ENCODE results near the gene RAD51B.

The RAD51B gene

GRCh38 chr14:68486033-68486732, 666.6 kb downstream of the RAD51B start:
- H3K36me3 ChIP-seq (ENCODE audit: low read depth): no peaks in the 10 kb centered on the region
- no peak for TF ChIP-seq CTCF (IDR thresholded peaks at IDR 0.05; ENCODE audit: poor library complexity, severe bottlenecking)
- peaks cover 10% of the 10 kb centered on the region for H3K4me1 ChIP-seq (ENCODE audit: insufficient read depth, poor library complexity, severe bottlenecking)
- no peak overlapping the region for H3K4me3 ChIP-seq (ENCODE audit: severe bottlenecking)
- H3K9me3 ChIP-seq (ENCODE audit: severe bottlenecking): no peaks in the 10 kb centered on the region
- H3K27me3 ChIP-seq (ENCODE audit: insufficient read depth, poor library complexity, severe bottlenecking): no peaks in the 10 kb centered on the region
- no peak for DNase-seq (ENCODE audit: low spot score)
- H3K27ac ChIP-seq (ENCODE audit: poor library complexity, severe bottlenecking): peak overlapping the region; percentile 46
- no peak for ATAC-seq (ENCODE audit: low read depth)

DNA sequence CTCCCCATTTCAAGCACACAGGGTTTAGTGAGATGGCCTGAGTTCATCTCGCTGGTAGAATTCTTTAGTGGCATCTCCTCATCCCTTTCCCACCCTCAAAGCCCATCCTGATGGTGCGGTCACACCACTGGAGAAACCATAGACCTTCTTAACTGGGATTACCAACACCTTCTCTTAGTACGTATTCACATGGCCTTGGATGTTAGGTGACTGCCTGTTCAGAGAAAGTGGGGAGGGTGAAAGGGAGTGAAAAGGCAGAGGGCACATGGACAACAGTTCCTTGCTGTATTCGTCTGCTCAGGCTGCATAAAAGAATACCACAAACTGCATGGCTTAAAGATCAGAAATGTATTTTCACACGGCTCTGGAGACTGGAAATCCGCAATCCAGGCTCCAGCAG, 667.2 kb downstream of the RAD51B start:
- no peak for TF ChIP-seq CTCF (IDR thresholded peaks at IDR 0.05; ENCODE audit: poor library complexity, severe bottlenecking)
- Histone ChIP-seq H3K9me3 (ENCODE audit: severe bottlenecking) (no peaks in the 10 kb centered on the region), H3K36me3 (ENCODE audit: low read depth) (no peaks in the 10 kb centered on the region), H3K27ac (ENCODE audit: poor library complexity, severe bottlenecking) (peak overlapping the region; percentile 46), H3K4me3 (ENCODE audit: severe bottlenecking) (no peak overlapping the region), H3K4me1 (ENCODE audit: insufficient read depth, poor library complexity, severe bottlenecking) (peaks cover 10% of the 10 kb centered on the region), H3K27me3 (ENCODE audit: insufficient read depth, poor library complexity, severe bottlenecking) (no peaks in the 10 kb centered on the region)
- DNase-seq (ENCODE audit: low spot score) (no peak), ATAC-seq (ENCODE audit: low read depth) (no peak)

DNA sequence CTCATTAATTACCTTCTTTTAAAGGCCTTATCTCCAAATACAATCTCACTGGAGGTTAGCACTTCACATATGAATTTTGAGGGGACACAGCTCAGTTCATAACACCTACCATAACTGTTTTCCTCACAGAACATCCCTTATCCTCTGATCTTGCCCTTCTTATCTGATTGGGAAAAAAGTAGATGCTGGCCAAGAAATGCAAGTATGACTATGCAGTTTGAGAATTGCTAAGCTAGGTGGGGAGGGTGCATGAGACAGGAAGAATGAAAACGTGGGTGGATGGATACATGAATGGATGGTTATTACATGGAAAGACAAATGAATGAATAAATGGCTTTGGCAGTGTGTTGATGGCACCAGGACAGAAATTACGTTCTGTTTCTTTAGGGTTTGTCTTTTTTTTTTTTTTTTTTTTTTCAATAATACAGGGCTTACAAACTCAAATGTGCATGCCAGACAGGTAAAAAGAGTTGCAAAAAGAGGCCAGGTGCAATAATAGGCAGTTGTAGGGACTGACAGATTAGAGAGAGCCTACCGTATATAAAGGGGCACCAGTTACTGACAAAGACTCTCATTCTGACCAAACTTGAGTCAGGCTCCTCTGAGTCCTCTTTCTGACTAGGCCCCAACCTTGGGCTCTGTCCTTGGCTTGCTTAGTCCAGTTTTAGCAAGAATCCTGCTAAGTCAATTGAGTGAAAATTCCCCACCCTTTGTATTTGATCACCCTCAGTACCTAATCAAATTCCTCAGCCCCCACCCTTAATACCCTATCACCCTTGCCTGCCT, 668.4 kb downstream of the RAD51B start:
- no peaks in the 10 kb centered on the region for H3K36me3 ChIP-seq (ENCODE audit: low read depth)
- H3K27ac ChIP-seq (ENCODE audit: poor library complexity, severe bottlenecking): peak overlapping the region; percentile 46
- peaks cover 10% of the 10 kb centered on the region for H3K4me1 ChIP-seq (ENCODE audit: insufficient read depth, poor library complexity, severe bottlenecking)
- ATAC-seq (ENCODE audit: low read depth): peak; percentile 71; the same call in 2 of the 3 replicates
- no peak for DNase-seq (ENCODE audit: low spot score)
- H3K4me3 ChIP-seq (ENCODE audit: severe bottlenecking): no peak overlapping the region
- no peak for TF ChIP-seq CTCF (IDR thresholded peaks at IDR 0.05; ENCODE audit: poor library complexity, severe bottlenecking)
- no peaks in the 10 kb centered on the region for H3K27me3 ChIP-seq (ENCODE audit: insufficient read depth, poor library complexity, severe bottlenecking)
- H3K9me3 ChIP-seq (ENCODE audit: severe bottlenecking): no peaks in the 10 kb centered on the region

DNA sequence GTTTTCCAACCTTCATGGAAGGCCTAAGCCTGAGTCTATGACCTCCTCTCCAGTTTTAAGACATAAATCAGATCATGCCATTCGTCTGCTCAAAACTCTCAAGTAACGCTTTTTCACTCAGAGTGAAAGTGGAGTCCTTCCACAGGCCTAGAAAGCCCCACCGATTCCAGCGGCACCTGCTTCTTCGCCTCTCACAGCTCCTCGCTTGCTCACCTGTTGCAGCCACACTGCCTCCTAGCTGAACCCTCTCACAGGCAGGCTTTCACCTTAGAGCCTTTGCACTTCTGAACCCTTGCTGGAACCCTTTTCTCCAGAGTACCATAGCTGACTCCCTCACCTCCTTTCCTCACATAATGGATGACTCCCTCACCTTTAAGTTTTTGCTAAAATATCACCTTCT, 672.2 kb downstream of the RAD51B start:
- Histone ChIP-seq H3K4me1 (ENCODE audit: insufficient read depth, poor library complexity, severe bottlenecking) (peaks cover 21% of the 10 kb centered on the region), H3K4me3 (ENCODE audit: severe bottlenecking) (no peak overlapping the region), H3K27me3 (ENCODE audit: insufficient read depth, poor library complexity, severe bottlenecking) (no peaks in the 10 kb centered on the region), H3K9me3 (ENCODE audit: severe bottlenecking) (no peaks in the 10 kb centered on the region), H3K27ac (ENCODE audit: poor library complexity, severe bottlenecking) (no peak overlapping the region), H3K36me3 (ENCODE audit: low read depth) (no peaks in the 10 kb centered on the region)
- no peak for TF ChIP-seq CTCF (IDR thresholded peaks at IDR 0.05; ENCODE audit: poor library complexity, severe bottlenecking)
- no peak for DNase-seq (ENCODE audit: low spot score)
- ATAC-seq (ENCODE audit: low read depth): no peak

Measured in RWPE2 (cell line).